ENCODE measurements around the gene LOXL3. TPM values are rescaled to one million over a fixed set of nuclear protein-coding genes. Genes with fewer than 3 reads are reported as not detected.
A peak's percentile ranks its signal among the peaks of the same experiment; 100 is the strongest.

Gene LOXL3
- total RNA-seq, 4 donors from 2014 or later, result 1.6 to 4.1 (median 3.0) TPM

GRCh38 chr2:74511104-74511989 is 42.4 kb downstream of the LOXL3 start:
- TF ChIP-seq EP300 (IDR thresholded peaks at IDR 0.05; ENCODE audit: low read depth) (no peak), POLR2AphosphoS5 (IDR thresholded peaks at IDR 0.05) (no peak)
- peaks cover 12 to 41% (median 35%) of the 10 kb centered on the region in 4 donors for H3K4me1 ChIP-seq
- H3K27me3 ChIP-seq, result peaks cover 81% of the 10 kb centered on the region
- no peak overlapping the region for H3K27ac ChIP-seq
- no peaks in the 10 kb centered on the region for H3K36me3 ChIP-seq
- 39 to 54% methylated on average over 3 to 11 of the region's 11 CpGs for WGBS, 2 donors (ENCODE audit: low coverage in 1 of 2)
- DNase-seq, result no peak
- H3K4me3 ChIP-seq, result no peak overlapping the region
- no peaks in the 10 kb centered on the region for H3K9me3 ChIP-seq
- intact Hi-C loops (cut with DNase I; ENCODE audit: low total_unique reads) (no loop called here), in situ Hi-C loops (cut with MboI; ENCODE audit: low pct_ligation_motif_present in 1 of 4, low pct_unique_long_range_greater_than_20kb in 1 of 4, low sequenced_read_pairs in 3 of 4) (no loop called here)

- no peak for DNase-seq
- peaks cover 16 to 40% (median 35%) of the 10 kb centered on the region in 4 donors for H3K4me1 ChIP-seq
- H3K27ac ChIP-seq, result no peak overlapping the region
- WGBS, 2 donors (ENCODE audit: low coverage in 1 of 2), result 87 to 95% methylated on average over 4 of the region's 4 CpGs
- no peaks in the 10 kb centered on the region for H3K9me3 ChIP-seq
- no peak for TF ChIP-seq POLR2AphosphoS5 (IDR thresholded peaks at IDR 0.05)
- no peak for TF ChIP-seq EP300 (IDR thresholded peaks at IDR 0.05; ENCODE audit: low read depth)
- no peak for TF ChIP-seq POLR2A (IDR thresholded peaks at IDR 0.05)
- no peak for TF ChIP-seq CTCF (IDR thresholded peaks at IDR 0.05)
- intact Hi-C loops (cut with DNase I; ENCODE audit: low total_unique reads), result no loop called here
- in situ Hi-C loops (cut with MboI; ENCODE audit: low pct_ligation_motif_present in 1 of 4, low pct_unique_long_range_greater_than_20kb in 1 of 4, low sequenced_read_pairs in 3 of 4), result no loop called here
- H3K4me3 ChIP-seq, result no peak overlapping the region
- peaks cover 70% of the 10 kb centered on the region for H3K27me3 ChIP-seq
- no peaks in the 10 kb centered on the region for H3K36me3 ChIP-seq
Measured at GRCh38 chr2:74510272-74510671, 43.5 kb downstream of the LOXL3 start.

GRCh38 chr2:74507926-74508520 is 45.7 kb downstream of the LOXL3 start:
- Histone ChIP-seq H3K9me3 (no peaks in the 10 kb centered on the region), H3K4me1 (peaks cover 12 to 44% (median 36%) of the 10 kb centered on the region in 4 donors), H3K4me3 (peak overlapping the region; percentile 44 to 81 (median 67)), H3K27me3 (peaks cover 48% of the 10 kb centered on the region), H3K36me3 (no peaks in the 10 kb centered on the region), H3K27ac (peak overlapping the region; percentile 90 to 98 (median 92))
- in situ Hi-C loops (cut with MboI; ENCODE audit: low pct_ligation_motif_present in 1 of 4, low pct_unique_long_range_greater_than_20kb in 1 of 4, low sequenced_read_pairs in 3 of 4) (no loop called here), intact Hi-C loops (cut with DNase I; ENCODE audit: low total_unique reads) (loop anchor here (2.0 kb wide), 1 partner anchor 23 kb away; no protein-coding TSS in a partner anchor)
- no peak for TF ChIP-seq CTCF (IDR thresholded peaks at IDR 0.05)
- no peak for TF ChIP-seq POLR2A (IDR thresholded peaks at IDR 0.05)
- TF ChIP-seq POLR2AphosphoS5 (IDR thresholded peaks at IDR 0.05), result no peak
- no peak for TF ChIP-seq EP300 (IDR thresholded peaks at IDR 0.05; ENCODE audit: low read depth)
- peak; percentile 55 for DNase-seq
- 11 to 58% methylated on average over 6 to 38 of the region's 38 CpGs for WGBS, 2 donors (ENCODE audit: low coverage in 1 of 2)

GRCh38 chr2:74507145-74507925 is 46.4 kb downstream of the LOXL3 start, which contains the start of gene PCGF1:
Gene PCGF1, minus strand, starts transcription at chr2:74507695. Its CDS starts 27 bp downstream, at chr2:74507668.
- H3K27me3 ChIP-seq, result peaks cover 41% of the 10 kb centered on the region
- peak; percentile 100 for DNase-seq
- peaks cover 12 to 44% (median 36%) of the 10 kb centered on the region in 4 donors for H3K4me1 ChIP-seq
- WGBS, 2 donors (ENCODE audit: low coverage in 1 of 2), result 0 to 2% methylated on average over 2 to 47 of the region's 56 CpGs
- peak; percentile 75 for TF ChIP-seq POLR2A (IDR thresholded peaks at IDR 0.05)
- TF ChIP-seq POLR2AphosphoS5 (IDR thresholded peaks at IDR 0.05), result peak; percentile 42 to 82 (median 78)
- no peak for TF ChIP-seq EP300 (IDR thresholded peaks at IDR 0.05; ENCODE audit: low read depth)
- peak; percentile 12 to 50 (median 25) for TF ChIP-seq CTCF (IDR thresholded peaks at IDR 0.05)
- intact Hi-C loops (cut with DNase I; ENCODE audit: low total_unique reads), result loop anchor here (2.0 kb wide), 1 partner anchor 23 kb away; no protein-coding TSS in a partner anchor
- H3K9me3 ChIP-seq, result no peaks in the 10 kb centered on the region
- H3K4me3 ChIP-seq, result peak within 1 kb of the TSS; percentile 44 to 81 (median 67)
- no peaks in the 10 kb centered on the region for H3K36me3 ChIP-seq
- H3K27ac ChIP-seq, result peak within 1 kb of the TSS; percentile 90 to 98 (median 92)
- in situ Hi-C loops (cut with MboI; ENCODE audit: low pct_ligation_motif_present in 1 of 4, low pct_unique_long_range_greater_than_20kb in 1 of 4, low sequenced_read_pairs in 3 of 4), result no loop called here
